Sigmoid colon (tissue), 4 donors: Measurements from ENCODE around the gene HECTD3.

Experiments
- CTCF ChIP-seq, 4 experiments: fragments of 450-650 bp in 3 of 4; fragments of 200-600 bp in 1 of 4; IDR thresholded peaks; one replicate each; pipeline ENCODE4 v1.5.1; 2016 to 2019; ENCODE audit warnings: antibody characterized with exemption in 4 of 4, mild to moderate bottlenecking in 3 of 4, moderate library complexity in 2 of 4
- POLR2AphosphoS5 ChIP-seq, 4 donors: sonication (generic); formaldehyde crosslinking; IDR thresholded peaks; one replicate each; pipeline ENCODE4 v1.6.1; 2017; ENCODE audit warnings: antibody characterized with exemption in 4 of 4

DNA sequence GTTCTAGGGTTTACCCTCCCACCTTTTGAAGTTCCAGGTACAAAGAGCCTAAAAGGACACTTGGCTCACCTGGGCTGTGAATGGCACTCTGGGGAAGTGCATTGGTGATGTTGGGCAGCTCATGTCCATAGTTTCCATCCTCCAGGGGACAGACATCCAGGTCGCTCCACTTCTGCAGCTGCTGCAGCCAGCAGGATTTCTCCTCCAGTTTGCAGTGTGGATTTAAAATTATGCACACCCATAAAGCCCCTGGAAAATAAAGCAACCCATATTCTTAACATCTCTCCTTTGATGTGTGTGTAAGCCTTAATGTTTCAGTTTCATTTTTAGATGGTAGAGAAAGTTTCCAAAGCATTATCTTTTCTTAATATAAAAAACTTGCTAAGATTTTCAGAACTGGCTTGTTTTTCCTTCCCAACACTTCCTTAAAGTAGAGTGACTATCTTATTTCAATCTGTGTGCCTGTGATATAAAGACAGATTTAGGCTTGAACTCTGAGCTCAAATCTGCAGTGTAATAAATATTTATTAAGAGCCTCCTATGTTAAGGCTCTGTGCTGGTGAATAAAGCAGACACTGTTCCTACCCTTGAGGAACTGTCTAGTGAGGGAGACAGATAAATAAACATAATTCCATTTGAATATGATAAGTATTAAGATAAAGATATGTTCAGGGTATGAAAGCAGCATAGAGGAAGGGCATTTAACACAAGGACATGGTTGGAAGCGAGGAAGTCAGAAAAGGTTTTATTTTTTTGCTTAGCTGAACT is 40.1 kb upstream of the HECTD3 start:
- TF ChIP-seq CTCF (IDR thresholded peaks at IDR 0.05) (no peak), POLR2AphosphoS5 (IDR thresholded peaks at IDR 0.05) (no peak)
